ENCODE results near the gene DMD. TPM values are rescaled to one million over a fixed set of nuclear protein-coding genes. Genes with fewer than 3 reads are reported as not detected.

Gene DMD
- total and polyA plus RNA-seq, 2 of the 13 experiments (the other 11 are each of a cell fraction or from before 2014, with no cell fraction given): 17.6 to 25.9 TPM

DNA sequence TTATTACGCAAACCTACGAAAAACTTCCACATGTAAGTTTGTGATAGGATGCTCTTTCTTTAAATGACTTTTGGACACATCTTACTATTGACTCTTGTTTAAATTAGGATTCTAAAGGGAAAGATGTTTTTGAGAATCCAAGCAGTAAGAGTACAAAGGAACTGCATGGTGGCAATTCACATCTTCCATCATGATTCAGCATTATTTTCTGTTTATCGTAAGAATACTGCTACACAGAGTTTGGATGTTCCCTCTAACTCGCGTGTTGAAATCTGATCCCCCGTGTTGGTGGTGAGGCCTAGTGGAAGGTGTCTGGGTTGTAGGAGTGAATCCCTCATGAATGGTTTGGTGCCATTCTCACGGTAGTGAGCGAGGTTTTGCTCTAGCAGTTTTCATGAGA, 1767.7 kb downstream of the DMD start:
- no peak for ATAC-seq
- no peaks in the 10 kb centered on the region for H3K4me1 ChIP-seq (ENCODE audit: insufficient read depth, low read length)
- H2AFZ ChIP-seq (ENCODE audit: low read length): no peak overlapping the region
- H3K4me3 ChIP-seq (replicated peaks in 1 of 3; ENCODE audit: insufficient read depth in 1 of 3, low read depth in 2 of 3, low read length in 3 of 3): no peak overlapping the region
- H3K36me3 ChIP-seq (replicated peaks in 1 of 2; ENCODE audit: control insufficient read depth in 1 of 2, insufficient read depth in 2 of 2, low read length in 2 of 2): no peaks in the 10 kb centered on the region
- POLR2A ChIA-PET: no interaction called here
- H3K4me2 ChIP-seq (ENCODE audit: low read depth, low read length): no peak overlapping the region
- H3K9ac ChIP-seq (ENCODE audit: insufficient read depth, low read depth, low read length): no peak overlapping the region
- in situ Hi-C loops (cut with HindIII; ENCODE audit: extremely low pct_ligation_motif_present, low pct_unique_long_range_greater_than_20kb): no loop called here
- no peak for FAIRE-seq
- no TSS peak for BruUV-seq (replicated peaks)
- no peaks in the 10 kb centered on the region for H3K9me3 ChIP-seq (ENCODE audit: low read length)
- H3K79me2 ChIP-seq (ENCODE audit: insufficient read depth, low read length): no peaks in the 10 kb centered on the region
- TF ChIP-seq MAFK (conservative IDR thresholded peaks at IDR 0.05 in 1 of 2, IDR thresholded peaks at IDR 0.05 in 1 of 2; ENCODE audit: low read length in 2 of 2): peak; percentile 17 to 42; a peak in 2 of 4 replicates
- TF ChIP-seq RARA (CRISPR knock-in tag; IDR thresholded peaks at IDR 0.05): no peak
- no peak for TF ChIP-seq NFYB (CRISPR knock-in tag; IDR thresholded peaks at IDR 0.05)
- 0 out of 2 replicates have a peak, but pooled peaks have one; percentile 6 for TF ChIP-seq MAFF (IDR thresholded peaks at IDR 0.05; ENCODE audit: low read depth, low read length)
- H4K20me1 ChIP-seq (ENCODE audit: insufficient read depth, low read length): no peaks in the 10 kb centered on the region
- no peaks in the 10 kb centered on the region for H3K27me3 ChIP-seq (ENCODE audit: control insufficient read depth in 1 of 2, insufficient read depth in 2 of 2, low read length in 2 of 2)
- H3K27ac ChIP-seq (ENCODE audit: extremely low read length, insufficient read depth, low read length): no peak overlapping the region
- WGBS (ENCODE audit: low lambda C conversion rate): 76% methylated on average over 8 of the region's 8 CpGs
- CTCF ChIA-PET (ENCODE audit: low intra/inter-chr PET ratio, low total read pairs): no interaction called here
- intact Hi-C loops (cut with micrococcal nuclease; ENCODE audit: unreplicated experiment): no loop called here
- no peak for DNase-seq (ENCODE audit: low spot score)

DNA sequence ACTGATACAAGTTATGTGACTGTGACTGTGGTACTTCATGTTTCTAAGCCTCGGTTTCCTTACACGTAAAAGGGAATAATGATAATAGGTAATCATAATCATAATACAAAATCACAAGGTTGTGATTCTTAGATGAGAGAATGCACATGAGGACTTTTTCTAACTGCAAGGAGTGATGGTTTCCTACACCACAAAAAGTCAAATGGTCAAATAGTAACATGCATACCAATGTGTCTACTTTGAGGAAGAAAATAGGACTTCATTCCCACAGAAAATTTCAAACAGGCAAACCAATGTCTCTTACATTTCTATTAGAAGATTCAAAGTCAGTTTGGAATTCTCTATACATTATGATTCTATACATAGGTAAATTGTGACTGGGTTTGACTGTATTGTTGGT, 1770.8 kb downstream of the DMD start:
- intact Hi-C loops (cut with micrococcal nuclease; ENCODE audit: unreplicated experiment): no loop called here
- DNase-seq (ENCODE audit: low spot score) (no peak), FAIRE-seq (no peak), ATAC-seq (no peak)
- no peak overlapping the region for H3K4me2 ChIP-seq (ENCODE audit: low read depth, low read length)
- no peak overlapping the region for H3K9ac ChIP-seq (ENCODE audit: insufficient read depth, low read depth, low read length)
- H2AFZ ChIP-seq (ENCODE audit: low read length): no peak overlapping the region
- H3K79me2 ChIP-seq (ENCODE audit: insufficient read depth, low read length): no peaks in the 10 kb centered on the region
- no peaks in the 10 kb centered on the region for H3K36me3 ChIP-seq (replicated peaks in 1 of 2; ENCODE audit: control insufficient read depth in 1 of 2, insufficient read depth in 2 of 2, low read length in 2 of 2)
- H3K4me1 ChIP-seq (ENCODE audit: insufficient read depth, low read length): peaks cover 10% of the 10 kb centered on the region
- H3K9me3 ChIP-seq (ENCODE audit: low read length): no peaks in the 10 kb centered on the region
- no TSS peak for BruUV-seq (replicated peaks)
- ChIA-PET POLR2A (no interaction called here), CTCF (ENCODE audit: low intra/inter-chr PET ratio, low total read pairs) (no interaction called here)
- in situ Hi-C loops (cut with HindIII; ENCODE audit: extremely low pct_ligation_motif_present, low pct_unique_long_range_greater_than_20kb): no loop called here
- H3K27ac ChIP-seq (ENCODE audit: extremely low read length, insufficient read depth, low read length): no peak overlapping the region
- H4K20me1 ChIP-seq (ENCODE audit: insufficient read depth, low read length): no peaks in the 10 kb centered on the region
- TF ChIP-seq ATRX (CRISPR knock-in tag; IDR thresholded peaks at IDR 0.05; ENCODE audit: borderline replicate concordance) (no peak), ZNF547 (CRISPR knock-in tag; IDR thresholded peaks at IDR 0.05) (no peak), ZNF160 (CRISPR knock-in tag; IDR thresholded peaks at IDR 0.05) (no peak), MYNN (CRISPR knock-in tag; IDR thresholded peaks at IDR 0.05; ENCODE audit: low read depth) (no peak)
- TF ChIP-seq, protein P1, sequence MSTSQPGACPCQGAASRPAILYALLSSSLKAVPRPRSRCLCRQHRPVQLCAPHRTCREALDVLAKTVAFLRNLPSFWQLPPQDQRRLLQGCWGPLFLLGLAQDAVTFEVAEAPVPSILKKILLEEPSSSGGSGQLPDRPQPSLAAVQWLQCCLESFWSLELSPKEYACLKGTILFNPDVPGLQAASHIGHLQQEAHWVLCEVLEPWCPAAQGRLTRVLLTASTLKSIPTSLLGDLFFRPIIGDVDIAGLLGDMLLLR (CRISPR knock-in tag; IDR thresholded peaks at IDR 0.05): no peak
- TF ChIP-seq, protein P2, sequence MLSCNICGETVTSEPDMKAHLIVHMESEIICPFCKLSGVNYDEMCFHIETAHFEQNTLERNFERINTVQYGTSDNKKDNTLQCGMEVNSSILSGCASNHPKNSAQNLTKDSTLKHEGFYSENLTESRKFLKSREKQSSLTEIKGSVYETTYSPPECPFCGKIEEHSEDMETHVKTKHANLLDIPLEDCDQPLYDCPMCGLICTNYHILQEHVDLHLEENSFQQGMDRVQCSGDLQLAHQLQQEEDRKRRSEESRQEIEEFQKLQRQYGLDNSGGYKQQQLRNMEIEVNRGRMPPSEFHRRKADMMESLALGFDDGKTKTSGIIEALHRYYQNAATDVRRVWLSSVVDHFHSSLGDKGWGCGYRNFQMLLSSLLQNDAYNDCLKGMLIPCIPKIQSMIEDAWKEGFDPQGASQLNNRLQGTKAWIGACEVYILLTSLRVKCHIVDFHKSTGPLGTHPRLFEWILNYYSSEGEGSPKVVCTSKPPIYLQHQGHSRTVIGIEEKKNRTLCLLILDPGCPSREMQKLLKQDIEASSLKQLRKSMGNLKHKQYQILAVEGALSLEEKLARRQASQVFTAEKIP (CRISPR knock-in tag; IDR thresholded peaks at IDR 0.05; ENCODE audit: borderline replicate concordance): no peak
- WGBS (ENCODE audit: low lambda C conversion rate): 92% methylated on average over 2 of the region's 2 CpGs
- no peak overlapping the region for H3K4me3 ChIP-seq (replicated peaks in 1 of 3; ENCODE audit: insufficient read depth in 1 of 3, low read depth in 2 of 3, low read length in 3 of 3)
- no peaks in the 10 kb centered on the region for H3K27me3 ChIP-seq (ENCODE audit: control insufficient read depth in 1 of 2, insufficient read depth in 2 of 2, low read length in 2 of 2)

All from HepG2 (cell line).